ENCODE data around the gene BCL2L13.
"Not testable (repeated sequence)": the region's sequence is repeated elsewhere in the genome, so short reads cannot be mapped to it uniquely, and the experiment has no call there.

The BCL2L13 gene

DNA sequence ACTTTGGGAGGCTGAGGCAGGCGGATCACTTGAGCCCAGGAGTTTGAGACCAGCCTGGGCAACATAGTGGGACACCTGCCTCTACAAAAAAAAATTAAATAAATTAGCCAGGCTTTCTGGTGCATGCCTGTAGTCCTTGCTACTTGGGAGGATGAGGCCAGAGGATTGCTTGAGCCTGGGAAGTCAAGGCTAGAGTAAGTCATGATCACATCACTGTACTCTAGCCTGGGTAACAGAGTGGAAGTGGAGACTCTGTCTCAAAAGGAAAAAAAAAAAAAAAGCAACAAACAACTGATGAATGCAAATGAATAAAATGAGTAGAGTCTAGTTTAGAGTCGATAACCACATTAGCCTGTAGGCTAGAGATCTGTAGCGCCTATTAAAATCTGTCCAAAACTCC lies 3.9 kb upstream of the BCL2L13 start:
- DNase-seq (ENCODE audit: low read depth in 2 of 2, low spot score in 1 of 2) = no peak

GRCh38 chr22:17636850-17637249 lies 1.7 kb upstream of the BCL2L13 start:
- not testable (repeated sequence) for DNase-seq (ENCODE audit: low read depth in 2 of 2, low spot score in 1 of 2)

DNA sequence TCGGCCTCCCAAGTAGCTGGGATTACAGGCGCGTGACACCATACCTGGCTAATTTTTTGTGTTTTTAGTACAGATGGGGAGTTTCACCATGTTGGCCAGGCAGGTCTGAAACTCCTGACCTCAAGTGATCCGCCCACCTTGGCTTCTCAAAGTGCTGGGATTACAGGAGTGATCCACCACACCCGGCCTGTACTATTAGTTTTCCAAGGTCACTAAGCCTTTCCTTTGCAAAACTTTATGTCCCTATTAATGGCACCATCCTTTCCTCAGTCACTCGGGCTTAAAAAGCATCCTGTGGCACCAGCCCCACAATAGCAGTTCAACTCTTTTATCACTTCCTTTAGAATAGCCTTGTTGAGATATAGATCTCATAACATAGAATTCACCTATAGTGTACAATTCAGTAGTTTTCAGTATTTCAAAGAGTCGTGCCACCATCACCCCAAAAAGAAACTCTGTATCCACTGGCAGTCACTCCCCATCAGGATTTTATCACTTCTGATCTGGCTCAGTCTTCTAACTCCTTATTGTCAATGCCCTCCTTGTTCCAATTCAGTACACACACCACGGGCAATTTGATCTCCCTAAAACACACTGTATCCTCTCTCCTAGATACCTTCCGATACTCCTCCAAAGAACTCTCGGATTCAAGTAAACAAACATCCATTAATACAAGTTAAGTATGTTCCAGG lies 921 bp upstream of the BCL2L13 start:
- no peak for DNase-seq (ENCODE audit: low read depth in 2 of 2, low spot score in 1 of 2)

- no peak for DNase-seq (ENCODE audit: low read depth in 2 of 2, low spot score in 1 of 2)
Observed at GRCh38 chr22:17638182-17638431, 450 bp upstream of the BCL2L13 start.

- no peak for DNase-seq (ENCODE audit: low read depth in 2 of 2, low spot score in 1 of 2)
Observed at GRCh38 chr22:17639247-17639741, 737 bp downstream of the BCL2L13 start.

GRCh38 chr22:17641269-17641668 lies 2.7 kb downstream of the BCL2L13 start:
- DNase-seq (ENCODE audit: low read depth in 2 of 2, low spot score in 1 of 2) = no peak

GRCh38 chr22:17642357-17642756 lies 3.8 kb downstream of the BCL2L13 start:
- DNase-seq (ENCODE audit: low read depth in 2 of 2, low spot score in 1 of 2) = not testable (repeated sequence)

GRCh38 chr22:17647452-17647851 lies 8.9 kb downstream of the BCL2L13 start:
- DNase-seq (ENCODE audit: low read depth in 2 of 2, low spot score in 1 of 2) = no peak

DNA sequence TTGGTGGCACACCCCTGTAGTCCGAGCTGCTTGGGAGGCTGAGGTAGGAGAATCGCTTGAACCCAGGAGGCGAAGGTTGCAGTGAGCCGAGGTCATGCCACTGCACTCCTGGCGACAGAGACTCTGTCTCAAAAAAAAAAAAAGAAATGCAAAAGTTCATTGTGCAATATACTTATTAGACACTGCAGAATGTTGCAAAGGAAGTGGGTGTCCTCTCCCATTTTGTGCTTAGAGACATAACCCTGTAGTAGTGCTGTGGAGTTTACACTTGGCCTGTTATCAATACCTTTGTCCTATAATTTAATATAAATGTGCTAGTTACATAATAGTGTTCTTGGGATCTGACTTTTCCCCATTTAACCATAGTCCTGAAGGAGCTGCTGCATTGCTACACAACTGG lies 9.4 kb downstream of the BCL2L13 start:
- no peak for DNase-seq (ENCODE audit: low read depth in 2 of 2, low spot score in 1 of 2)

DNA sequence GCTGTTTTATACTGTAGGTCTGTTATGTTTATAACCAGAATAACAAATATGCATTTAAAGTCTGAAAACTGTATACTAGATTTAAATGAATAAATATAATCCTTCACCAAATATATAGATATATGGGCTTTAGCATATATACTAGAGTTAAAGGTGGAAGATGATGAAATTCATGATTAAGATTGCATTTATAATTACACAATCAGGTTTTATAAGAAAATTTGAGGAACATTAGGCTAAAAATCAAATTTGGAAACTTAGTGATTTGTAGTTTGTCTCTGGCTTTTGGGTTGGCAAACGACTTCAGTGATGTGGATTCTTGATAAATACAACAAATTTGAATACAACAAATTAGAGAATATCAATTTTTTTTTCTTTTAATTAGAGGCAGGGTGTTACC lies 10.0 kb downstream of the BCL2L13 start:
- no peak for DNase-seq (ENCODE audit: low read depth in 2 of 2, low spot score in 1 of 2)

GRCh38 chr22:17655289-17655688 lies 16.7 kb downstream of the BCL2L13 start:
- no peak for DNase-seq (ENCODE audit: low read depth in 2 of 2, low spot score in 1 of 2)

DNA sequence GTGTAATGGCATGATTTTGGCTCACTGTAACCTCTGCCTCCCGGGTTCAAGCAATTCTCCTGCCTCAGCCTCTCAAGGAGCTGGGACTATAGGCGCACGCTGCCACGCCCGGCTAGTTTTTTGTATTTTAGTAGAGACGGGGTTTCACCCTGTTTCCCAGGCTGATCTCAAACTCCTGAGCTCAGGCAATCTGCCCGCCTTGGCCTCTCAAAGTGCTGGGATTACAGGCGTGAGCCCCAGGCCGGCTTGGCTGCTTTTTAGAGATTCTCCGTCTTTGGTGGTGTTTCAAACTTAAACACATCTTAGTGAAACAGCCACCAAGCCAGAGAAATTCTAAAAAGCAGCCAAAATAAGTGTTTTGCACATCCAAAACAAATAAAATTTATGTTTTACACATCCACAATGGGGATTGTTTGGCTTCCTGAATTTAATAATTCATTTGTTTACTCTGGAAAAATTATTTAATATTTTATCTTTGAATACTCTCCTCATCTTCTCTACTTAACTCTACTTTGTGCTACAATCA lies 18.4 kb downstream of the BCL2L13 start:
- no peak for DNase-seq (ENCODE audit: low read depth in 2 of 2, low spot score in 1 of 2)

- DNase-seq (ENCODE audit: low read depth in 2 of 2, low spot score in 1 of 2) = no peak
Observed at GRCh38 chr22:17664414-17665055, 26.0 kb downstream of the BCL2L13 start.

DNA sequence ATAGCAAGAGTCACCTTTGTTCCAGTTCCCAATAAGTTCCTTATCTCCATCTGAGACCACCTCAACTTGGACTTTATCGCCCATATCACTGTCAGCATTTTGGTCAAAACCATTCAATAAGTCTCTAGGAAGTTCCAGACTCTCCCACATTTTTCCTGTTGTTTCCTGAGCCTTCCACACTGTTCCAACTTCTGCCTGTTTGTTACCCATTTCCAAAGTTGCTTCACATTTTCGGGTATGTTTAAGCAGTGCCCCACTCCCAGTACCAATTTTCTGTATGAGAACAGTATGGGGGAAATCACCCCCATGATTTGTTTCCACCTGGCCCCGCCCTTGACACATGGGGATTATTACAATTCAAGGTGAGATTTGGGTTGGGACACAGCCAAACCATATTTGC lies 26.7 kb downstream of the BCL2L13 start:
- no peak for DNase-seq (ENCODE audit: low read depth in 2 of 2, low spot score in 1 of 2)

GRCh38 chr22:17665854-17666253 lies 27.3 kb downstream of the BCL2L13 start:
- DNase-seq (ENCODE audit: low read depth in 2 of 2, low spot score in 1 of 2) = no peak

DNA sequence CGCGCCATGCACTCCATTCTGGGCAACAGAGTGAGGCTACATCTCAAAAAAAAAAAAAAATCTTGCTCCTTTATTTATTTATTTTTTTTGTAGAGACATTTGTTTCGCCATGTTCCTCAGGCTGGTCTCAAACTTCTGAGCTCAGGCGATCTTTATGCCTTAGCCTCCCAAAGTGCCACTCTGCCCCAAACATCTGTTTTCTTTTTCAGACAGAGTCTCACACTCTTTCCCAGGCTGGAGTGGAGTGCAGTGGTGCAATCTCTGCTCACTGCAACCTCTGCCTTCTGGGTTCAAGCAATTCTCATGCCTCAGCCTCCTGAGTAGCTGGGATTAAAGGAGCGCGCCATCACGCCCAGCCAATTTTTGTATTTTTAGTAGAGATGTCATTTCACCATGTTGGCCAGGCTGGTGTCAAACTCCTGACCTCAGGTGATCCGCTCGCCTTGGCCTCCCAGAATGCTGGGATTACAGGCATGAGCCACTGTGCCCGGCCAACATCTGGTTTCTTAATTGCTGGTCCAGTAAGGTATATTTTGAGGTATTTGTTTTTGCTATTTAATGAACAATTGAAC lies 33.0 kb downstream of the BCL2L13 start:
- not testable (repeated sequence) for DNase-seq (ENCODE audit: low read depth in 2 of 2, low spot score in 1 of 2)

DNA sequence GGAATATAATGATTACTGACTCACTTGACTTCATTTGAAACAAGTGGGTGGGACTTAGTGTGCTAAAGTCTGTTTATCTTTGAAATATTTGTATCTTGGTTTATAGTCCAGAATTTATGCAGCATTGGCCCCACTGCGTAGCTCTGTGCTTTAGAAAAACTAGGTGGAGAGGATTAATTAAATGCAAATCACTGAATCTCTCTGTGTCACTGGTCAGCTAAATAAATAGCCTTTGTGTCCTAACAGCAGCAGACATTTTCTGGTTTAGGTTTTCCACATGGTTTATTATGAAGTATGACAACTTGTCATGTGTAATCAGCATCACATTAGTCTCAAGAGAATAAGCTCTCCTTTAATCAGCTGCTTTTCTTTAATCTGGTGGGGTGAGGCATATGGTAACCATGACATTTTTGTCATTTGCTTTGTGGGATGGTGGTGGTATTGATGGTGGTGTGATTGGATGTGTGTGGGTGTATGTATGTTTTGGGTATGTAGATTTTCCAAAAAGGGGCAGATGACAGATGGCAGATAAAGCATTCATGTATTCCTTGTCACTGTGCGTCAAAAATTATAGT lies 33.9 kb downstream of the BCL2L13 start:
- no peak for DNase-seq (ENCODE audit: low read depth in 2 of 2, low spot score in 1 of 2)

- DNase-seq (ENCODE audit: low read depth in 2 of 2, low spot score in 1 of 2) = no peak
Observed at GRCh38 chr22:17674152-17674551, 35.6 kb downstream of the BCL2L13 start.

- no peak for DNase-seq (ENCODE audit: low read depth in 2 of 2, low spot score in 1 of 2)
Observed at GRCh38 chr22:17675584-17675983, 37.0 kb downstream of the BCL2L13 start.

DNA sequence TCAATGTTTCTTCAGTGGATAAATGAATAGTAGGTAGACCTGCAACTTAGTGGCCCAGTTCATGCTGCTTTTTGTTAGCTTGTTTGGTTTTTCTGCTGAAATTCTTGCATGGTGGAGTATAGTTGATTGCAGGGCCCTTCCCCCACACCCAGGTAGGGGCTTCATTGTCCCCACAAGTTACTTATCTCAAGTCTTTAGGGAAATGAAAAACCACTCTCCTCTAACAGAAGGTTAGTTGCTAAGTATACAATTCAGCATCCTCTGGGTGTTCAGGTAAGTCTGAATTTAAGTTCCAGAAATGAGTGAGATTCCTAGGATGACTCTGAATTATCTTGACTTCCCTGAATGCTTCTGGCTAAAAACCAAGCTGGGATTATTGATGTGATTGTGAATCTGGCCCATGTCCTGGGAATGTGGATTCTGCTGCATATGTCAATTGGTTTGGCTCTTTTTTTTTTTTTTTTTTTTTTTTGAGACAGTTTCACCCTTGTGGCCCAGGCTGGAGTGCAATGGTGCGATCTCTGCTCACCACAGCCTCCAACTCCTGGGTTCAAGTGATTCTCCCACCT lies 40.3 kb downstream of the BCL2L13 start:
- no peak for DNase-seq (ENCODE audit: low read depth in 2 of 2, low spot score in 1 of 2)

GRCh38 chr22:17684245-17684644 lies 45.7 kb downstream of the BCL2L13 start:
- DNase-seq (ENCODE audit: low read depth in 2 of 2, low spot score in 1 of 2) = no peak

DNA sequence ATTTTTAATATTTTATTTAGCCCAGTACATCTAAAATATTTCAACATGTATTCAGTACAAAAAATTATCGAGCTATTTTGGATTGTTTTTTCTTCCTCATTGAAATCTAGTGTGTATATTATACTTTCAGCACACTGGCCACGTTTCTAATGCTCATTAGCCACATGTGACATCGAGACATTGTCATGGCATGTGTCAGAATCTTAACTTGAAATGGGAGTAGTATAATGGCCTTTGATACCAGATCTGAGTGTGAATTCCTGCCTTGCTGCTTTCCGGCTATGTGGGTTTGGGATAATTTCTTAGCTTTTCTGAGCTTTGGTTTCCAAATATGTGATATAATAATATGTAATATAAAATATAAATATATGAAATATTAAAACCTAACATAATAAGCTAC lies 54.3 kb downstream of the BCL2L13 start:
- no peak for DNase-seq (ENCODE audit: low read depth in 2 of 2, low spot score in 1 of 2)
